Epithelial cell of proximal tubule (primary cell): ENCODE measurements around the gene ZNF428. TPM values are rescaled to one million over a fixed set of nuclear protein-coding genes. Genes with fewer than 3 reads are reported as not detected.

Source experiments
- DNase-seq: peaks from one replicate; pipeline ENCODE4 v3.0.0-alpha.2; 2011; ENCODE audit warnings: low read depth
- H3K4me3 ChIP-seq: 2 replicates; pipeline ENCODE4 v1.5.1; 2011; ENCODE audit warnings: low read depth, mild to moderate bottlenecking, low read length
- CTCF ChIP-seq: conservative IDR thresholded peaks from 2 replicates; pipeline ENCODE4 v1.5.1; 2012; ENCODE audit warnings: low read depth, mild to moderate bottlenecking, low read length
- total RNA-seq: library from RNA; depleted of rRNA; stranded (reverse); fragments of >200 nt; gene quantifications from 2 replicates; pipeline ENCODE4 v1.2.3, GENCODE V29; 2015

ZNF428 gene
- total RNA-seq, 1 donor from 2014 or later = 60.7 TPM

- no peak overlapping the region for H3K4me3 ChIP-seq
- TF ChIP-seq CTCF = no peak
- no peak for DNase-seq
These were observed 36.9 kb downstream of the ZNF428 start for GRCh38 chr19:43582495-43582894.

GRCh38 chr19:43581467-43581866 lies 38.0 kb downstream of the ZNF428 start:
- peak overlapping the region; percentile 55 for H3K4me3 ChIP-seq
- no peak for TF ChIP-seq CTCF
- DNase-seq = no peak

- TF ChIP-seq CTCF = no peak
- DNase-seq = no peak
- no peak overlapping the region for H3K4me3 ChIP-seq
These were observed 40.6 kb downstream of the ZNF428 start for GRCh38 chr19:43578787-43579186.

GRCh38 chr19:43575955-43576878 lies 43.2 kb downstream of the ZNF428 start:
- H3K4me3 ChIP-seq = peak overlapping the region; percentile 86
- TF ChIP-seq CTCF = no peak
- no peak for DNase-seq

GRCh38 chr19:43575156-43575950 lies 44.1 kb downstream of the ZNF428 start, which contains the start of the genes PINLYP and XRCC1:
TSS of gene PINLYP (plus strand) at chr19:43575801. CDS start at chr19:43577192, 1,391 bp downstream.
TSS of gene XRCC1 (minus strand) at chr19:43575527. CDS start at chr19:43575458, 69 bp downstream.
- peak; percentile 82 for DNase-seq
- TF ChIP-seq CTCF = no peak
- H3K4me3 ChIP-seq = peak within 1 kb of the TSS; percentile 86

GRCh38 chr19:43574424-43575155 lies 44.8 kb downstream of the ZNF428 start:
- TF ChIP-seq CTCF = no peak
- peak overlapping the region; percentile 86 for H3K4me3 ChIP-seq
- DNase-seq = no peak
